Islet precursor cell (in vitro differentiated cells): ENCODE data around the gene KCNJ11.
"Not testable (repeated sequence)": the region's sequence is repeated elsewhere in the genome, so short reads cannot be mapped to it uniquely, and the experiment has no call there.

Experiments used
- DNase-seq: peaks from one replicate; pipeline ENCODE4 v3.0.0-alpha.2; 2018

KCNJ11 gene

GRCh38 chr11:17388609-17389210 is at the start of gene KCNJ11:
Gene KCNJ11 (minus strand): TSS chr11:17388659. CDS start chr11:17388091, 568 bp downstream.
- no peak for DNase-seq

GRCh38 chr11:17437366-17437765 is 48.9 kb upstream of the KCNJ11 start:
- DNase-seq = no peak

GRCh38 chr11:17434108-17434507 is 45.6 kb upstream of the KCNJ11 start:
- DNase-seq = no peak

DNA sequence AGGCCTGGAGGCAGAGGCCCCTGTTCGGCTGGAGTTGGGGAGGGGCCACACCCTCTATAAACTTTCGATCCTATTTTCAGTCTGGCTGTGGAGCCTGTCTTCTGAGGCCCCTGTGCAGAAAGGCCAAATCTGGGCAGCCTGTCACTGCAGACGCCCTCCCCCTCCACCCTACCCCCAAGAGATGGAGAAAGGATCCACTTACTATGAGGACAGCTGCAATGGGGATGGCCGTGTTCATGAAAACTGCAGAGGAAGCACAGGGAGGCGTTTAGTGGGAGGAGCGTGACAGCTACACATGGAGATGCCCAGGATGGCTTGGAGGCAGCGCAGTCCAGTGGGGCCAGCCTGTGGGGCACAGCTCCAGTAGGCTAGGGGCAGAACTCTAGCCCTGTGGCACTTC is 43.5 kb upstream of the KCNJ11 start:
- DNase-seq = no peak

DNA sequence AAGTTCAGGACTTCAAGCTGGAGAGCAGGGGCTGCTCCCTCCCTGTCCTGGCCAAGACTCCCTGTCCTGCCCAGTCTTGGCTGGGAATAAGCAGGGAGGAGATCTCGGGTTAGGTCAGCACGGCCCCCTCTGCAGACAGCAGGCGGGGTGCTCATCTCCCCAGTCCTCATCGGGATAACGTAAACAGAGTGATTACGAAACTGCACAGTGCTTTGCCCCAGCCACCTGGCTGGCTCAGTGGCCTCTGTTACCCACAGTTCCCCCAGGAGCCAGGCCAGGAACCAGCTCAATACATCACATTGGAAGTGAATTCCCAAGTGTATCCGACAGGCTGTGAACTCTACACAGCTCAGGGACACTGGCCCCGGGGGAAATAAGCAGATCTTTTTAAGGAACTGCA is 42.7 kb upstream of the KCNJ11 start:
- no peak for DNase-seq

DNA sequence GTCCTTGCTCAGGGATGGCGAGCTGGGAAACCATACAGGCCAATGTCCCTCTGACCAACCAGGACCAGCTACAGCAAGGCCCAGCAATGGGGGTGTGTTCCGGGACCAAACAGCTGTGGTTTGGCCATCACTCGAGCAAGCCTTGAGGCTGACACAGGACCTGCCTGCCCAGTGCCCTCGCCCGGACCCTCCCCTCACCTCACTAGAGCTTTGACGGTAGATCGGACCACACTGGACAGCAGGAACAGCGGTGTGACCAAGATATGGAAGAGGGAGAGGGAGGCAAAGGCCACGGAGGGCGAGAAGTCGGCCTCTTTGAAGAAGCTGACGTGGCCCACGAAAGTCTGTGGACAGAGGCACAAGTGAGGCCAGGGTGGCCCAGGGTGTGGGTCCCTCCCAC is 42.2 kb upstream of the KCNJ11 start:
- no peak for DNase-seq

- no peak for DNase-seq
These were observed 40.5 kb upstream of the KCNJ11 start for GRCh38 chr11:17428925-17429324.

- no peak for DNase-seq
These were observed 39.8 kb upstream of the KCNJ11 start for GRCh38 chr11:17428261-17428660.

GRCh38 chr11:17426233-17426632 is 37.8 kb upstream of the KCNJ11 start:
- not testable (repeated sequence) for DNase-seq

- no peak for DNase-seq
These were observed 35.3 kb upstream of the KCNJ11 start for GRCh38 chr11:17423533-17424310.

GRCh38 chr11:17421781-17422180 is 33.3 kb upstream of the KCNJ11 start:
- no peak for DNase-seq

DNA sequence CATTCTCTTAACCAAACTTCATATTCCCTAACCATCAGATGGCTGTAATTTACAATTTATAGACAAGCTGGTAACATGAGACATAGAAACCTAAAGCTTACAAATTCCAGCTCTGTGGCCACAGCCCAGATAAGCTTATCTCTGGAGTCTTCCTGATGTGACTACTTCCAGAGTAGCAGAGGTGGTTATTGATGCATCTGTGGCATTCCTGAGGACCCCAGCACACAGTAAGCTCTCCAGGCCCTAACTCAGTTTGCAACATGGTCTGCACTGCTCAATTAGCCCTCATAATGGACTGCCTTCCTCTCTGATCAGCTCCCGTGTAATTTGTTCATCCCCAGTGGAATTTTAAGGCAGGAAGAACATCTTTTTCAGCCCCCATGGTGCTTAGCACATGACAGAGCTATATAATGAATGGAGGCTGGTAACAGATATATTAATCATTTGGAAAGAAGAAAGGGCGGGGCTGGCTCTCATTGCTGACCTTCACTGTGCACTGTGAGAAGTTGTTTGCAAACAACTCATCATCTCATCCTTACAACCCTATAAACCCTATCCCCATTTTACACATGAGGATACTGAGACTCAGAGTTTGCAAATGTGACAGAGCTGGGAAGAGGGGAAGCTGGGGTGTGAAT is 30.1 kb upstream of the KCNJ11 start:
- DNase-seq = no peak

DNA sequence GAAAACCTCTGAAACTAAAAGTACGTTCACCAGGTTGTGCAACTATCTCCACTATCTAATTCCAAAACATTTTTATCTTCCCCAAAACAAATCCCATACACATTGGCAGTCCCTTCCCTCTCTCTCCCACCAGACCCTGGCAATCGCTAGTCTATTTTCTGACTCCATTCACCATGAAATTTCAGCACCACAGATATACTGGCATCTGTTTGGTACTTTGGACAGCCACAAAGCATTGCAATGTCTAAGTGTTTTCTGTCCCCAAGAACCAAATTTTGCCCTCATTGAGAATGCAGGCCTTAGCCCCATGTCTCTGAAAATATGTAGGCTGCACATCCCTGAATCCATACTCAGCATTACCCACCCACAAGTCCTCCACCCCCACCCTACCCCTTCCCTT is 28.0 kb upstream of the KCNJ11 start:
- no peak for DNase-seq

DNA sequence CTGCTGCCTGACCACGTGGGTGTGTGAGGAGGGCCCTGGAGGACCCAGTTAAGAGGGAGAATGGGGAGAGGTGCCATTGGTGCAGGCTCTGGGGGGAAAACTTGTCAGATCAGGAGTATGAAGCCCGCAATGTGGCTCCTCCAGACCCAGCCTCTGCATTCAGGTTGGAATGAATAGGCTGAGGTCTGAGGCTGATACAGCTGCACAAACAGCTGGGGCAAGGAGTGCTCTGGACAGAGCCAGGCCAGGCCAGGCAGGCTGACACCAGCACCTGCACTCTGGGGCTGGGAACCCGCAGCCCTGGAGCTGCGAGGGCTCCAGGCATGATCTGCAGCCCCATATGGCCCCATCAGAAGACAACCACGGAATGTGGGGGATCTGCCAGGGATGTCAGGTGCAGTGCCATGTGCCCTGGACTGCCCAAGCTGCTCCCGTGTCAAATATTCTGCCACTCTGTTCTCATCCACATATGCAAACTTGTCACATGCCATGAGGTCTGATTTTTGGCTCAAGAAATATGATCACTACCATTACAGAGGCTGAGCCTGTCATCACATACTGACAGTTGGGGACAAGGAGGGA is 27.2 kb upstream of the KCNJ11 start:
- no peak for DNase-seq

- DNase-seq = no peak
These were observed 26.5 kb upstream of the KCNJ11 start for GRCh38 chr11:17414992-17415391.

DNA sequence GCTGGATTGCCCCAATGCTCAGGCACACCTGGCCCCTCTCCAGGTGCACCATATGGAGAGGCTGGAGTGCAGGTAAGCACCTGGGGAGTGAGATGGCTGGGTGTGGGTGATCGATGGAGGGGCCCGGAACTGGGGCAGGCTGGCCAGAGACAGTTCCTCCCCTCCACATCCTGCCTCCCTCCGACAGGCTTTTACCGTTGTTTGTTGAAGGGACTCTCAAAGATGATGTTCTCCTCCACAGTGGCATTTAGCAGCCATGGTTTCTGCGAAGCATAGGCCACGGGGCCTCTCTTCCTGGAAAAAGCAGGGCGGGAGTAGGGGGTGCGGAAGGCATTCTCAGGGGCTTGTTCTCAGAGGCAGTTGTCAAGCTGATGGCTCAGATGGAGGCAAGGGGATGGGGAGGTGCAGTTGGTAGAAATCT is 25.9 kb upstream of the KCNJ11 start:
- DNase-seq = no peak

DNA sequence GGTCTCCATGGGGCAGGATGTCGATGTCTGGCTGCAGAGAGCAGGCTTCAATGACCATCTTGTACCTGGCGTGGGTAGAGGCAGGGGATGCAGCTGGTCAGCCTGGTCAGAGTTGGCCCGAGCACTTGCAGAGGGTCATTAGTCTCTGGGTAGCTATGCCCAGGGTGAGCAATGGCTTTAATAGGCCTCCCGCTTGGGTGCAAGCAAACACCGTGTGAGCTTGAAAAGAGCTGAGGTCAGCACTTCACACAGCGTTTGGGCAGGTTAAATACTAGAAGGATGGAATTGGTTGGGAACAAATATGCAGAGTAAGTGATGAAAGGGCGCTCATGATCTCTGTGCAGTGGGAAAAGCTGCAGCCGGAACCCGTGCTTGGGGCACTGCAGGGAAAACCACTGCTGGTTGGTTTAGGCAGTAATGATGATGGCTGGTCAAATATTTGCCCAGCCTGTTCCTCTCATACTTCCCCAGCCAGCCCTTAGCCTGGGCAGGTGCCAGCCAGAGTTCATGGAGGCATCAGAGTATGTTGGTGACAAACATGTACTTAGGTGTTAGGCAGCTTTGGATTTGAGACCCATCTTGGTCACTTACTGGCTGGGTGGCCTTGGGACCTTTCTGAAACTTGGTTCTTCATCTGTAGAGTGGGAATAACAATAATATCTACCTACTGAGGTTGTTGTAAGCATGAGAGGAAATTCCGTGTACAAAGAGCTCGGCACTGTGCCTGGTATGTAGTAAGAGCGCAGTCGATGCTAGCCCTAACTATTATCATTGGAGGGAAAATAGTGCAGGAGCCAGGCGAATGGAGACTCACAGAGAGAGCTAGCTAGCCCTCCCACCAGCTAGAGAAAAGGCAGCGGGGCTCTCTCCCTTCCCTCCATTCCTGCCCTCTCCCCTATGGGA is 25.2 kb upstream of the KCNJ11 start:
- DNase-seq = no peak

DNA sequence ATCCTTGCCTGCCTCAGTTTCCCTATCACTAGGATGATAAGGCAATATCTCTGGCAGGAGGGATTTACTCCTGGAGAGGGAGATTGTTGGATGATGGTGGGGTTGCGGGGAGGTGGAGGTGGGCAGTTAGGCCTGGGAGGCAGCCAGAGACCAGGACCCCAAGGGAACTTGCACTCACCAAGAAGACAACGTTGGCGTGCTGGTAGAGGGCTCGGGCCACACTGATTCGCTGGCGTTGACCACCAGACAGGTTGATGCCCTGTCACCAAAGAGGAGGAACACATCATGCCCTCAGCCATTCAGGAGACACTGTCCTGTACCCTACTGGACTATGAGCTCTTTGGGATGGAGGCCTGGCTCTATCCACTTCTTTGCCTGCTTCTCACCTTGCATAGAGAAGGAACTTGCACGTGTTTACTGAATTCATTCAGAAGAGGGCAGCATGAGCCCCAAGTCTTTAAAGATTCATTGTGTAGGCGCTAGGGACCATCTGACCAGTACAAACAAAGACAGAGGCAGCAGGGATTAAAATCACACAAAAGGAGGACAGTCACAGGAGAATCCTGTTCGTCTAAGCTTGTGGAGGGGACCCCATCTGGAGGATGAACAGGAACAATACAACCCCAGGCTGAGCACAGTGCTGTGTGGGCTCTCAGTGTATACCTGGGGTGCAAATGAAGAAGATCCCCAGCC is 24.2 kb upstream of the KCNJ11 start:
- no peak for DNase-seq

DNA sequence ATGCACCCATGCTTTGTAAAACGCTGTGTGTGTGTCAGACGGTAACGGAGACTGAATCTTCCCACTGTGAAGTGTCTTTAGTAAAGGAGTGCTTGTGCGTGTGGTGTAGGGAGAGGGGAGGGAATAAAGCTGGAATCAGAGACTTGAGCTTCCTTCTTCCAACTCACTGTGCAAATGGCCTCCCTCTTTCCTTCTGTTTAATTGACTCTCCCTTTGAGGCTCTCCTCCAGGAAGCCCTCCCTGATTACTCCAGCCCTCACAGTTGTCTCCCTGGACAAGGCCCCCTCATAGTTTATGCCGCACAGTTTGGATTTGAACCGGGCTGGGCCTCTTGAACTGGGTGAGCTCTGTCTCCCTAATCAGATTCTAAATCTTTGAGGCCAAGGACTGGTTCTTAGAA is 23.0 kb upstream of the KCNJ11 start:
- no peak for DNase-seq

GRCh38 chr11:17410606-17411379 is 22.3 kb upstream of the KCNJ11 start:
- no peak for DNase-seq

- no peak for DNase-seq
These were observed 20.2 kb upstream of the KCNJ11 start for GRCh38 chr11:17408641-17409040.
